ENCODE measurements around the gene IMP4. TPM values are rescaled to one million over a fixed set of nuclear protein-coding genes. Genes with fewer than 3 reads are reported as not detected.

Gene IMP4
- polyA plus RNA-seq, 3 donors, result 32.4 to 40.9 (median 36.6) TPM

DNA sequence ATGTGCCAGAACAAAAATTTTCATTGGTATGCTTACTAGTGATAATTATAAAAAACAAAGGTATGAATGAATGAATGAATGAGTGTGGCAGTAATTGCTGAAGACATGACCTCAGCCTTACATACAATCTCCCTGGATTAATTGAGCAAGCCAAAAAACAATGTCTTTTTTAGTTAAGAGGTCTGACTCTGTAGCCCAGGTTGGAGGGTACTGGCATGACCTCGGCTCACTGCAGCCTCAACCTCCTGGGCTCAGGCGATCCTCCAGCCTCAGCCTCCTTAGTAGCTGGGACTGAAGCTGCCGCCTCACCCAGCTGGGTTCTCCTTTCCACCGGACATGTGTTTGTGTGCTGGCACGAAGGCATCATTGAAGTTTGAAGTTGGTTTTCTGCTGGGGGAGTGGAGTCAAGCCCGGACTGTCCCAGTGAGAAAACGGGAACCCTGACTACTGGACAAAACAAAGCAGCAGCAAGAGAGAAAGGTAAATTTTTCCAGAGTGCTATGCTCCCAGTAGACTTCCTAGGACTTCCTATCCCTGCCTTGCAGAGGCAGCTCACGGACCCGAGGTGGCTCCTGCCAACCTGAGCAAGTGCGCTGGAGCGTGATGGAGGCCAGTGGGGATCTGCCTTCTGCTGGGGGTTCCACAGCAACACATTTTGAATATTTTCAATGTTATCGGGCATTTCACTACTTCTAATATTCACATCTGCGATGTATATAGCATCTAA lies 6.4 kb upstream of the IMP4 start:
- no peak for DNase-seq (ENCODE audit: low read depth in 3 of 3, low spot score in 2 of 3)

GRCh38 chr2:130336877-130337734 lies 5.6 kb upstream of the IMP4 start:
- DNase-seq (ENCODE audit: low read depth in 3 of 3, low spot score in 2 of 3), result peak; percentile 76 to 89 (median 86)

- no peak for DNase-seq (ENCODE audit: low read depth in 3 of 3, low spot score in 2 of 3)
These were observed 4.9 kb upstream of the IMP4 start for GRCh38 chr2:130337735-130338325.

GRCh38 chr2:130338793-130339345 lies 3.8 kb upstream of the IMP4 start:
- DNase-seq (ENCODE audit: low read depth in 3 of 3, low spot score in 2 of 3), result no peak

- no peak for DNase-seq (ENCODE audit: low read depth in 3 of 3, low spot score in 2 of 3)
These were observed 2.6 kb upstream of the IMP4 start for GRCh38 chr2:130339885-130340745.

- no peak for DNase-seq (ENCODE audit: low read depth in 3 of 3, low spot score in 2 of 3)
These were observed 1.1 kb upstream of the IMP4 start for GRCh38 chr2:130341562-130342019.

DNA sequence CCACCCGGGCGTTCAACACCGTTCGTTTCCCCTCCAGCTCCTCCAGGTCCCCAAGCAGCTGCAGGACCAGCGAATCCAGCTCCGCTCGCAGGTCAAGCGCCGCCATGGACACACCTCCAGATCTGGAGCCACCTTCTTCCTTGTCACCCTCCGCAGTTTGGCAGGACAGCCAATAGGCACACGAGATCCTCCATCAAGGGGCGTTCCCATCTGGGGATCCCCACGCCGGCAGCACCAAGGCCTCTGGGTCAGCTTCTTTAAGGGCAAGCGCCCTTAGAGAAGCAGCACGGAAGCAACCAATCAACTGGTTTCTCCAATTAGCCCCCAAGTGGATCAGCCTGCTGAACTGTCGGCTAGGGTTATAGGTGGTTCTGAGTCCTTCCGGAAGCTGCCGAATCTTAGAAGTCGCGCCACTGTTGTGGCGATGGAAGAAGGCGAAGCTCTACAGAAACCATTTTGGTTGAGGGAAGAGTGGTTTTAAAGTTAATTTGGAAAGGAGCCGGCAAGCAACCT lies 621 bp upstream of the IMP4 start:
- peak; percentile 84 to 95 (median 88) for DNase-seq (ENCODE audit: low read depth in 3 of 3, low spot score in 2 of 3)

DNA sequence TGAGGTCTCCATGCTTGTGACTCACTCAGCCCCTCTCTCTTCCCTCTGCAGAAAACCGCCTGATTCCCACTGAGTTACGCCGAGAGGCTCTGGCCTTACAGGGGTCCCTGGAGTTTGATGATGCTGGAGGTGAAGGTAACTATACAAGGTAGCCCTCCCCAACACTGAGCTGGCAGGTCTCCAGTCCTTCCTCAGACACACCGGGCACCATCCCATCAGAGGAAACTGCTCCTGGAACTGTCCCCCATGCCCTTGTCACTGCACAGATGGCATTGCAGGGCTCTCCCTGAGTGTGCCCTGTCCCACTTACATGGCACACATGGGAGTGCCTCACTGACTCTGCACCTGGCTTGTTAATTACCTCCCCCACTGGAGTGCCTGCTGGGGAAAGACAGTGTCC lies 1.9 kb downstream of the IMP4 start:
- DNase-seq (ENCODE audit: low read depth in 3 of 3, low spot score in 2 of 3), result no peak

GRCh38 chr2:130345091-130345490 lies 2.4 kb downstream of the IMP4 start:
- DNase-seq (ENCODE audit: low read depth in 3 of 3, low spot score in 2 of 3), result no peak

- no peak for DNase-seq (ENCODE audit: low read depth in 3 of 3, low spot score in 2 of 3)
These were observed 2.9 kb downstream of the IMP4 start for GRCh38 chr2:130345611-130346010.

- no peak for DNase-seq (ENCODE audit: low read depth in 3 of 3, low spot score in 2 of 3)
These were observed 3.5 kb downstream of the IMP4 start for GRCh38 chr2:130346041-130346740.

GRCh38 chr2:130346741-130347066 lies 4.0 kb downstream of the IMP4 start:
- DNase-seq (ENCODE audit: low read depth in 3 of 3, low spot score in 2 of 3), result no peak

DNA sequence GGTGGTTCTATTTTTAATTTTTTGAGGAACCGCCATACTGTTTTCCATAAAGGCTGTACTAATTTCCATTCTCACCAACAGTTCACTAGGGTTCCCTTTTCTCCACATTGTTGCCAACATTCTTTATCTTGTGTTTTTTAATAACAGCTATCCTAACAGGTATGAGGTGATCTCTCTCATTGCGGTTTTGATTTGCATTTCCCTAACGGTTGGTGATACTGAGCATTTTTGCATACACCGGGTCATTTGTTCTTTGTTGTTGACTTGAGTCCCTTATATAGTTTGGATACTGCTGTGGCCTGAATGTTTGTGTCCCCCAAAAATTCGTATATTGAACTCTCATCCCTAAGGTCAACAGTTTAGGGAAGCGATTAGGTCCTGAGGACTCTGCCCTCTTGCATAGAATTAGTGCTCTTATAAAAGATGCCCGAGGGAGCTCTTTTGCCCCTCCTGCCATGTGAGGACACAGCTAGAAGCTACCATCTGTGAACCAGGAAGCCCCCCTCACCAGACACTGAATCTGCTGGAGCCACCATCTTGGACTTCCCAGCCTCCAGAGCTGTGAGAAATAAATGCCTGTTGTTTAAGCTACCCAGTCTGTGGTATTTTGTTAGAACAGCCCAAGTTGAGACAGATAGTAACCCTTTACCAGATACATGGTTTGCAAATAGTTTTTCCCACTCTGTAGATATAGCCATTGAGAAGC lies 4.7 kb downstream of the IMP4 start:
- no peak for DNase-seq (ENCODE audit: low read depth in 3 of 3, low spot score in 2 of 3)

GRCh38 chr2:130349174-130349573 lies 6.5 kb downstream of the IMP4 start:
- DNase-seq (ENCODE audit: low read depth in 3 of 3, low spot score in 2 of 3), result no peak

DNA sequence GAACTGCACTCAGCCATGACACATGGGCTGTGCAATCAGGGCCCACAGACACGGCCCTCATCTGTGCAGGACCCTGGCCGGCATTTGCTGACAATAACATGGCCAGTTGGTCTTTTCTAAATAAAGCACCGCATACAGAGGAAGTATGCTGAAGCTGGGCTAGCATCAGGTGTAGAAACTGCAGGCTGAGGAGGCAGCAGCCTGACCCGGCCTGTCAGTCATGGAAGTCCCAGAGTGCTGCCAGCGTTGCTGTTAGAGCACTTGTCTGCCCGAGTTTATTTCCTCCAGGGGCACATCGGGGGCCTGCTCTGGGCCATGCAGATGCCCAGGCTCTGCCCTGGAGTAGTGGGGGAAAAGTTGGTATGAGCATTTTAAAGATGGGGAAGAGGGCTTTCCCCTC lies 9.0 kb downstream of the IMP4 start:
- no peak for DNase-seq (ENCODE audit: low read depth in 3 of 3, low spot score in 2 of 3)

DNA sequence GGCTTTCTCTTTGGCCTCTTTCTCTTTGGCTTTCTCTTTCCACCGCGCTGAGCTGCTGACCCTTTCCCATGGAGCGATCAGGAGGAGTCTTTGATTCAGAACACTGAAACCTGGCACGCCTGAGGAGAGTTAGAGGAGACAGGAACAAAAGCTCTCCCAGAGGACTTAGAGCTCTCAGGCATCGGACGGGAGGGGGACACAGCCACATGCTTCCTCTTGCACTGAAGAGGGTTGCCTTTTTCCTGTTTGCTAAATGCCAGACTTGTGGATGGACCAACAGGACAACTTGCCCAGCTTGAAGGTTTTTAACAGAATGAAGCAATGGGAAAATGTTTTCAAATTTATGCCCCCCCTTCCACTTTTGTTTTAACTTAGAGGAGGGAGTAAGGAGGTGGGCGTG lies 9.5 kb downstream of the IMP4 start:
- DNase-seq (ENCODE audit: low read depth in 3 of 3, low spot score in 2 of 3), result no peak

DNA sequence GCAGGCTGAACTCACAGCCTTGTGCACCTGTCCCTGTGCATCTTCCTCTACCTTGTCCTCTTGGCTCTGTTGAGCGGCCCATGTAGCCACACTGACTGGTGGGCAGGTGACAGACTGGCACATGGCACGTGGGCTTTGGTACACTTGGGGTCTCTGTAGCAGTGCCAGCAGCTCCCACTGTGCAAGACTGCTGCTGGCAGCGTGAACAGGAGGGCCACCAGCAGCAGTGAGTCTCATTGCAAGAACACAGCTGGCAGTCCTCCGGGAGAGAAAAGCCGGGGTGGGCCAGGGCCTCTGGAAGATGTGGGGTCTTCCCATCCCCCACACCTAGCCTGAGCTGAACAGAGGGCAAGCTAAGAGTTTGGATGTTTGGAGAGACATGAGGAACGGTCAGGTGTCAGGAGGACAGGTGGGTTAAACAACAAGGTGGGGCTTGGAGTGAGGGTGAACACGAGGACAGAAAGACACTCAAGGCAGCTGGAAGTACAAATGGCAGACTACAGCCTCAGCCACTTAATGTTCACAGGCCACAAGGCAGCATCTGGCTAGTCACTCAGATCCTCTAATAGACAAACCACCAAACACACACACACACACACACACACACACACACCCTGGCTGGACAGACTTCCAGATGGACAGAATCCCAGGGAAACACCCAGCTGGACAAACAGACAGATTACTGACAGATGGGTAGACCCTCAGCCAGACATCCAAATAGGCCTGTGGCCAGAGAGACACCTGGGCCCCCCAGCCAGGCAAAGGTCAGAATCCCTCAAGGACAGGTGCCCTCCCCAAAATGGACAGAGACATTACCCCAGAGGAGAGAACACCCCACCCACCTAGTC lies 10.8 kb downstream of the IMP4 start:
- no peak for DNase-seq (ENCODE audit: low read depth in 3 of 3, low spot score in 2 of 3)

DNA sequence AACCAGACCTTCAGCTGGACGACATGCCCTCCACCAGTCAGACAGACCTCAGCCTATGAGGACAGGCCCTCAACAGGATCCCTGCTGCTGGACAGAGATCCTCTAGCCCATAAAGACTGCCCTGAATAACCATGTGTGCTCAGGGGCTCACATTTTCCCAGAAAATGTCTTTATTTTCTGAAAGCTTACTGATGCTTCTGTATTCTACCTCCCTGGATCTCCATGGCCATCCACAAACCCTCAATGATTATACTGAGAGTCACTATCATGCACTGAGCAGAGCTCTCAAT lies 11.4 kb downstream of the IMP4 start:
- DNase-seq (ENCODE audit: low read depth in 3 of 3, low spot score in 2 of 3), result no peak
